GM06990 (cell line): ENCODE data around the gene RIOK2.

Experiments
- DNase-seq: peaks from one replicate; pipeline ENCODE4 v3.0.0-alpha.2; 2011; ENCODE audit not compliant: insufficient read length; ENCODE audit errors: extremely low read depth
- H3K27me3 ChIP-seq: replicated peaks from 2 replicates; pipeline ENCODE4 v1.6.0; 2011; ENCODE audit warnings: low read length; ENCODE audit not compliant: control insufficient read depth, insufficient read depth
- H3K36me3 ChIP-seq: 2 replicates; pipeline ENCODE4 v1.5.1; 2011; ENCODE audit warnings: low read length; ENCODE audit not compliant: control insufficient read depth, insufficient read depth
- H3K4me3 ChIP-seq: replicated peaks from 2 replicates; pipeline ENCODE4 v1.5.1; 2011; ENCODE audit warnings: low read depth, mild to moderate bottlenecking, control low read depth, low read length
- TF ChIP-seq, protein P1 (sequence below): IDR thresholded peaks from 2 replicates; pipeline ENCODE4 v1.5.1; 2011; ENCODE audit warnings: low read length, control low read depth, mild to moderate bottlenecking, inconsistent platforms; ENCODE audit not compliant: insufficient read depth, poor library complexity, severe bottlenecking

Gene RIOK2

DNA sequence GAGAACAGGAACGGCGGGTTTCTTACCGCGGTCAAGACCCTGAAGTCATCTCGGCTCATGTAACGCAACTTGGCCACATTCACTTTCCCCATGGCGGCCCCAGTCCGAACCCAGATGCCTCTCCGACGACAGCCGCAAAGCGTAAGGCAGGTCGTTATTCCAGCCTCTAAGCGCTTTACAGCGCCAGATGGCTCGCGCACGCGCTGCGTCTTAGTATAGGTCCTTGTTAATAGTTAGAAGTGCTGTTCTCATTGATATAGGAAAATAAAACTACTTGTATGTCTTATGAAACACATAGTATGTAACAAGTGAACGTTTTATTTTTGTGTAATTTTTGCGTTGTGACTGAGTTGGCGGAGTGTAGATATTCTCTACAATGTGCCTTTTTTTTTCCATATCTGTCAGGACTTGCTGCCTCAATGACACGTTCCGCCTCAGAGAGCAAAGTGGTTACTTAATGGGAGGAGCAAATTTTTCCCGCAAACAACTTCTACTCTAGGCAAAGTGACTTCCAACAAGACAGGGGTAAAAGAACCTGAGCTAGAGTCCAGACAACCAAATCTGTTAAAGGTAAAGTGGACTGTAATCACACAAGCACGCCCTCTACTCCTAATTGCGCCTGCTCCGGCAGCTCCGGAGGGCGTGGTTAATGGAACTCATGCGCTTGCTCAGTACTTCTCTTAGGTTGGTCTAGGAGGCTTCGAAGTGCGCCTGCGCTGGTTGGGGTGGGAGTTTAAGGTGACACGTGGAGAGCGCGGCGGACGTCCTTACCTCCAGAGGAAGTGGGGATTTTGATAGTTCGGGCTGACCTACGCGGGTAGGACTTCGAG is at the start of gene RIOK2:
RIOK2 (minus strand) TSS at position 148 of the 830 bp plus-strand sequence; CDS start at position 92, 56 bp downstream.
- peaks cover under 1% of the 10 kb centered on the region for H3K36me3 ChIP-seq
- peak; percentile 90 for DNase-seq
- H3K27me3 ChIP-seq: no peaks in the 10 kb centered on the region
- peak within 1 kb of the TSS; percentile 90 for H3K4me3 ChIP-seq
- TF ChIP-seq, protein P1, sequence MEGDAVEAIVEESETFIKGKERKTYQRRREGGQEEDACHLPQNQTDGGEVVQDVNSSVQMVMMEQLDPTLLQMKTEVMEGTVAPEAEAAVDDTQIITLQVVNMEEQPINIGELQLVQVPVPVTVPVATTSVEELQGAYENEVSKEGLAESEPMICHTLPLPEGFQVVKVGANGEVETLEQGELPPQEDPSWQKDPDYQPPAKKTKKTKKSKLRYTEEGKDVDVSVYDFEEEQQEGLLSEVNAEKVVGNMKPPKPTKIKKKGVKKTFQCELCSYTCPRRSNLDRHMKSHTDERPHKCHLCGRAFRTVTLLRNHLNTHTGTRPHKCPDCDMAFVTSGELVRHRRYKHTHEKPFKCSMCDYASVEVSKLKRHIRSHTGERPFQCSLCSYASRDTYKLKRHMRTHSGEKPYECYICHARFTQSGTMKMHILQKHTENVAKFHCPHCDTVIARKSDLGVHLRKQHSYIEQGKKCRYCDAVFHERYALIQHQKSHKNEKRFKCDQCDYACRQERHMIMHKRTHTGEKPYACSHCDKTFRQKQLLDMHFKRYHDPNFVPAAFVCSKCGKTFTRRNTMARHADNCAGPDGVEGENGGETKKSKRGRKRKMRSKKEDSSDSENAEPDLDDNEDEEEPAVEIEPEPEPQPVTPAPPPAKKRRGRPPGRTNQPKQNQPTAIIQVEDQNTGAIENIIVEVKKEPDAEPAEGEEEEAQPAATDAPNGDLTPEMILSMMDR: no peak

DNA sequence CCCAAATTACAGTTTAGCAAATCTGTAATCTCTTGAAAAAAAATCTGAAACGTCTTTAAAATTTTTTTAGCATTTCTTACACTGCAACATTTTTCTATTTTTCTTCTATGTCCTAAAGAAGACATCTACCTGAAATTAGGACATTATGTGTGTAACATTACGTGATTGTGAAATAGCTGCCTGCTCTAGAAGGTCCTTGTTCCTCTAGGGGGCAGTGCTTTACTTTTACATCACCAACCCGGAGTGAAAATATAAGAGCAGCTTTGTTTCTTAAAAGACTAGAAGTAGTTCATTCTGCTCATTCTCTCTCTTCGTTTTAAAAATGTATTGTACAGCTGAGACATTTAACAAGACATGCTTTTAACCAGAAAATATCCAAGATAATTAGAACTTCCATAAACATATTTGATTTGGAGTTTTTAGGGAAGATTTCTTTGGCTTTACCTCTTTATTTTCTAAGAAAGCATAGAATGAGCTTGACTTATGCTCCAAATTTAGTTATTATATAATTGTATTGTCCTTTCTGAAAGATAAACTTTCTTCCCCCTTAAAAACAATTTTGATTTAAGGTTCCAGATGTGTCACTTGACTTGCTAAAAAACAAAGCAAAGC is 48.1 kb upstream of the RIOK2 start:
- H3K4me3 ChIP-seq: no peak overlapping the region
- H3K27me3 ChIP-seq: no peaks in the 10 kb centered on the region
- no peaks in the 10 kb centered on the region for H3K36me3 ChIP-seq
- TF ChIP-seq, protein P1: peak; percentile 80
- DNase-seq: peak; percentile 17

DNA sequence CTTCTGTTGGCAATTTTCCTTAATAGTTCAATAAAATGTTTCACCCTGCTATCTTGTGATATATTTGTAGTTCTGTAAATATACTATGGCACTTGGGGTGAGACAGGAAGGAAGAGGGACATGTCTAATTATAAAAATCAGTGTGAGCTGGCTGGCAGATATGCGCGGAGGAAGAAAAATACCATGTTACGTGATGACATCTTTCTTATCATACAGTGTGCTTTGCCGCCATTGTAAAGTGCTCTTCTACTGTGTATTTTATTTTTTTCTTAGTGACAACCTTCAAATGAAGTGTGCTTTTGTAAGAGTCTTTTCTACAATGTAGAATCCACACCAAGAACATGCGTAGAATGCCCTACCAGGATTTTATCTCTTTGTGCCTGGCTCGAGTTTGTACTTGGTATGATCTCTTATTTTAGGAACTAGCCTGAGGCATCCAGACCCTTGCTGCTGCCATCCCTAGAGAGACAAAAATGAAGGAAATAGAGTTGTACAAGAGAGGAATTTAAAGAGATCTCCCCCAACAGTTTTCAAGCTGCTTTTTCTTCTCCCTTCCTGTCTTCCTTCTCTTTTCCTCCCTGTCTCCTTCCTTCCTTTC is 46.7 kb upstream of the RIOK2 start:
- no peaks in the 10 kb centered on the region for H3K27me3 ChIP-seq
- H3K4me3 ChIP-seq: no peak overlapping the region
- TF ChIP-seq, protein P1: no peak
- H3K36me3 ChIP-seq: no peaks in the 10 kb centered on the region
- no peak for DNase-seq

DNA sequence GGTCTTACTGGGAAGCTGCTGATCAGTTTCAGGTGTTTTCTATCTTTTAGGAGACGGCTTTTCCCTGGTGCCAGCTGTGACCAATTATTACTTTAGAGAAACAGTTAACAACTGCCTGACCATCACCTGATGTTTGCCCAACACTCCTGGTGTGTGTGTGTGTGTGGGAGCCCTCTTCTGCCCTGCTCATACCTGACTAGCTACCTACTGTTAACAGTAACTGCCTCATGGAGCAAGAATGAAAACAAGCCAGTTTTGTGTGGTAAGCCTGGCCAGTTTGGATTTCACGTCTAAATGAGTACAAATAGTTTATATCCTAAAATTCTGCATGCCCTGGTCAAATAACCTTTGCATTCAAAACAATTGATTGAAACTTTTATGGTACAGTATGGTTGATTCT is 46.1 kb upstream of the RIOK2 start:
- TF ChIP-seq, protein P1: no peak
- no peaks in the 10 kb centered on the region for H3K36me3 ChIP-seq
- no peak overlapping the region for H3K4me3 ChIP-seq

DNA sequence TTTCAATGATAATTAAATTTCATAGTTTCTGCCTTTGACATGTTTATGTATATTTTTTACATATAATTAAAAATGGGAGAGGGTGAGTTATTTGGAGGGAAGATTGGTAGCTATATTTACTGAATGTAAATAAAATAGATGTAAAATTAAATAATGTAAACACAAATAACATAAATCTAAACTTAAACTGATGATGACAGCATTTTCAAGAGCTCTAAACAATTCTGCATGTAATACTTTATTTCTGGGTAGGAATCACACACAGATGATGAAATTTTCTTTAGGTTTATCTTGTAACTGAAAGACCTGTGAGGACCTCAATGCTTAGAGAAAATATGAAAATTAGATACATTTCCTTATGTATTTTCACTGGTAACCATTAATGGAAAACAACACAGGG is 42.2 kb upstream of the RIOK2 start:
- DNase-seq: no peak
- H3K36me3 ChIP-seq: no peaks in the 10 kb centered on the region
- TF ChIP-seq, protein P1: no peak
- no peaks in the 10 kb centered on the region for H3K27me3 ChIP-seq
- H3K4me3 ChIP-seq: no peak overlapping the region

More for the DNA sequence above, 46.1 kb upstream of the RIOK2 start:
- H3K27me3 ChIP-seq: no peaks in the 10 kb centered on the region
- no peak for DNase-seq
